AG20443 (cell line): ENCODE data around the gene RECK.
"Not testable (repeated sequence)": the region's sequence is repeated elsewhere in the genome, so short reads cannot be mapped to it uniquely, and the experiment has no call there.

ENCODE experiments used
- DNase-seq: peaks from one replicate; pipeline ENCODE4 v3.0.0; 2012; ENCODE audit warnings: low spot score, mixed read lengths

The RECK gene

GRCh38 chr9:36156116-36156515 lies 119.4 kb downstream of the RECK start:
- DNase-seq, result no peak

GRCh38 chr9:36158122-36158521 lies 121.4 kb downstream of the RECK start:
- no peak for DNase-seq

- peak; percentile 58 for DNase-seq
Measured at GRCh38 chr9:36158917-36159316, 122.2 kb downstream of the RECK start.

- DNase-seq, result not testable (repeated sequence)
Measured at GRCh38 chr9:36159509-36159908, 122.8 kb downstream of the RECK start.

GRCh38 chr9:36160126-36160525 lies 123.4 kb downstream of the RECK start:
- DNase-seq, result not testable (repeated sequence)

- peak; percentile 45 for DNase-seq
Measured at GRCh38 chr9:36161187-36161586, 124.5 kb downstream of the RECK start.

- DNase-seq, result no peak
Measured at GRCh38 chr9:36162211-36162738, 125.6 kb downstream of the RECK start.

GRCh38 chr9:36163049-36163785 lies 126.5 kb downstream of the RECK start:
- peak; percentile 30 for DNase-seq

- peak; percentile 64 for DNase-seq
Measured at GRCh38 chr9:36163786-36164170, 127.1 kb downstream of the RECK start.

GRCh38 chr9:36164372-36164771 lies 127.7 kb downstream of the RECK start:
- DNase-seq, result no peak

- DNase-seq, result peak; percentile 5
Measured at GRCh38 chr9:36164989-36165388, 128.3 kb downstream of the RECK start.

- DNase-seq, result peak; percentile 71
Measured at GRCh38 chr9:36165826-36166167, 129.1 kb downstream of the RECK start.

- peak; percentile 94 for DNase-seq
Measured at GRCh38 chr9:36166168-36166927, 129.6 kb downstream of the RECK start.

GRCh38 chr9:36169166-36169565 lies 132.5 kb downstream of the RECK start, which contains the start of gene CCIN:
Gene CCIN, plus strand, starts transcription at chr9:36169388. Its CDS starts 115 bp downstream, at chr9:36169503.
- DNase-seq, result peak; percentile 8

GRCh38 chr9:36169708-36170107 lies 133.0 kb downstream of the RECK start:
- no peak for DNase-seq

GRCh38 chr9:36170531-36170930 lies 133.8 kb downstream of the RECK start:
- DNase-seq, result no peak

GRCh38 chr9:36173861-36174260 lies 137.1 kb downstream of the RECK start:
- no peak for DNase-seq
